GM12873 (cell line): ENCODE data around the gene PDZD8.

Experiments used
- TF ChIP-seq, protein P1 (sequence below): IDR thresholded peaks from 2 replicates; pipeline ENCODE4 v1.5.1; 2012; ENCODE audit warnings: low read depth, mild to moderate bottlenecking, moderate library complexity, low read length, control low read depth; ENCODE audit not compliant: insufficient read depth; ENCODE audit errors: missing control alignments

Gene PDZD8

DNA sequence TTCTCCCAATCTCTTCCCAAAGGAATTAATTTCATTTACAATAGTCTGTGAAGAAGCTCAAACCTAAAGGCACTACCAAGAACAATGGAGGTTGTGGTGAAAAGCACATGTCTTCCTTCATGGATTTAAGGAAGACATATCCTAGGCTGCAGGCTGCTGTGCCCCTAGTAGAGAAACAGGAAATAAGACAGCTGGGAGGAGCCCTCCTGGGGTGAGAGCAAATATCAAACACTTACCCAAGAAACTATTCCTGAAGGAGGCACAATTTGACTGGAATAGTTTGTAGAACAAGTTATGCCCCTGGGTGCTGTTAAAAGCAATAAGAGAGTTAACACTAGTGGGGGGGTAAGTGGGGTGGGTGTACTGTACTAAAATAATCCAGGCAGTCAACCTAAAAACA is 30.1 kb downstream of the PDZD8 start:
- TF ChIP-seq, protein P1, sequence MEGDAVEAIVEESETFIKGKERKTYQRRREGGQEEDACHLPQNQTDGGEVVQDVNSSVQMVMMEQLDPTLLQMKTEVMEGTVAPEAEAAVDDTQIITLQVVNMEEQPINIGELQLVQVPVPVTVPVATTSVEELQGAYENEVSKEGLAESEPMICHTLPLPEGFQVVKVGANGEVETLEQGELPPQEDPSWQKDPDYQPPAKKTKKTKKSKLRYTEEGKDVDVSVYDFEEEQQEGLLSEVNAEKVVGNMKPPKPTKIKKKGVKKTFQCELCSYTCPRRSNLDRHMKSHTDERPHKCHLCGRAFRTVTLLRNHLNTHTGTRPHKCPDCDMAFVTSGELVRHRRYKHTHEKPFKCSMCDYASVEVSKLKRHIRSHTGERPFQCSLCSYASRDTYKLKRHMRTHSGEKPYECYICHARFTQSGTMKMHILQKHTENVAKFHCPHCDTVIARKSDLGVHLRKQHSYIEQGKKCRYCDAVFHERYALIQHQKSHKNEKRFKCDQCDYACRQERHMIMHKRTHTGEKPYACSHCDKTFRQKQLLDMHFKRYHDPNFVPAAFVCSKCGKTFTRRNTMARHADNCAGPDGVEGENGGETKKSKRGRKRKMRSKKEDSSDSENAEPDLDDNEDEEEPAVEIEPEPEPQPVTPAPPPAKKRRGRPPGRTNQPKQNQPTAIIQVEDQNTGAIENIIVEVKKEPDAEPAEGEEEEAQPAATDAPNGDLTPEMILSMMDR, result no peak

DNA sequence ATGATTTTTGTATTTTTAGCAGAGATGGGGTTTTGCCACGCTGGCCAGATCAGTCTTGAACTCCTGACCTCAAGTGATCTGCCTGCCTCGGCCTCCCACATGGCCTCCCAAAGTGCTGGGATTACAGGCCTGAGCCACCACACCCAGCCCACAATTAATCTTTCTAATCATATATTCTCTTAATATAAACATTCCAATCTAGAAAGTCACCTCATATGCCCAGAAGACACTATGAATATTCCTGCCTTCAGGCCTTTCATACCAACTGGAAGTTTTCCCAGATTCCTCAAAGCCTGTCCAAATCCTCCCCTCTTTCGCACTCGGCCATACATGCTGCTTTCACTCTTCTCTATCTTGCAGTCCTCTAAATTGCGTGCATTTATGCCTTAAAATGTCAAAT is 32.6 kb downstream of the PDZD8 start:
- TF ChIP-seq, protein P1, result no peak

DNA sequence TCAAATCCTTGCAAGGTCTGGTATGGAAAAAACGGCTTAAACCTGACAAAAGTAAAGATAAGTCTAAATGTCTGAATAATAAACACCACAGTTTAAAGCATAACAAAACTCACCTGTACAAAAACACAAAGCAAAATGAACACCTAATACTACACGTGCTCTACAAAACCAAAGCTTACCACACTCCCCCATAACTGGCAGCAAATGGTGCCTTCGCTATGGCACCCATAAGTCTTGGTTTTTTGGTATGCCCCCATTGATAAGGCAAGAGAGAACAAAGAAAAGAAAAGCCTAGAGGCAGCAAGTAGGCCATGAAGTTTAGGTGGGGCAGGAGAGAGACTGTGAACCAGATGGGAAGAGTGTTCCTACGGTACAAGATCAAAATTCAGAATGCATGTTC is 34.2 kb downstream of the PDZD8 start:
- TF ChIP-seq, protein P1, result no peak

DNA sequence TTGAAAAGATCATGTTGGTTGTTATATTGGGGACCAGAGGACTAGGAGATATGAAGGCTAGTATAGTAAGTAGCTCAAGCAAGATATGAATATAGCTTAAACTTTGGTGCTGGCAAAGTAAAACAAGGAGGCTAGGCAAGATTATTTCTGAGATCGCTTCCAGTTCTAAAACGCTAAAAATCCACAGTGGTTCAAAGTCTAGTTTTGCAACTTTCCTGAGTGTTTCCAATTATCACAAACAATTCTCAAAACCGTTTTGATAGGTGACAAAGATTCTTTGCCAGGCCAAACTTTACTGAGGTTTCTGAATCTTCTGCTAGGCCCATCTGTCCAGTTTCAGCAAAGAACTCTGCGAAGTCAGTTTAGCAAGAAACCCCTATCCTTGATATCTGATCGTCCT is 35.3 kb downstream of the PDZD8 start:
- TF ChIP-seq, protein P1, result no peak

DNA sequence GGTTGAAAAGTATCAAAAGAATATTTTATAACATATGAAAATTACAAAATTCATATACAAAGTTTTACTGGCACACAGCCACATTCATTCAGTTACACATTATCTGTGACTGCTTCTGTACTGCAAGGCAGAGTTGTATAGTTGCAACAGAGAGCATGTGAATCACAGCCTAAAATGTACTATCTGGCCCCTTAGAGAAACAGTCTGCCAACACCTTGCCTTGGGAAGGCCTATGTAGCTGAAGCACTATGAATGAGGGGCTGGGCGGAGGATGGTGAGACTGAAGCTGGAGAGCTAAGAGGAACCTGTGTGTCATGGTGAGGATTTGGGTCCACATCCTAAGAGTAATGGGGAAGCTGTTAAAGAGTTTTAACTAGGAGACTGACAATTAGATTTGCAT is 35.7 kb downstream of the PDZD8 start:
- TF ChIP-seq, protein P1, result no peak

DNA sequence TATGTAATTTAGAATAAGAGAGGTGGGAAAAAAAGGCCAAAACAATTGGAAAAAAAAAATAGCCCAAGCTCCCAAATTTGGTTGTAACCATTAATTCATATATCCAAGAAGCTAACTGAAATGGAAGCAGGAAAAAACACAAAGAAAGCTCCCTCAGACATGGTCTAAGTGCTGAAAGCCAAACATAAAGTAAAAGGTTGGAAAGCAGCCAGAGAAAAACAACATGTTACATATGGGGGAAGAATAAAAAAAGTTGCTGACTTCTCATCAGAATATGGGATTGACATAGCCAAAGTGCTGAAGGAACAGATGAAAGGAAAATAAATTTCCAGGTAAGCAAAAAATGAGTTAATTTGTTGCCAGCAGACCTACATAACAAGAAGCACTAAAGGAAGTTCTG is 40.3 kb downstream of the PDZD8 start:
- TF ChIP-seq, protein P1, result no peak

DNA sequence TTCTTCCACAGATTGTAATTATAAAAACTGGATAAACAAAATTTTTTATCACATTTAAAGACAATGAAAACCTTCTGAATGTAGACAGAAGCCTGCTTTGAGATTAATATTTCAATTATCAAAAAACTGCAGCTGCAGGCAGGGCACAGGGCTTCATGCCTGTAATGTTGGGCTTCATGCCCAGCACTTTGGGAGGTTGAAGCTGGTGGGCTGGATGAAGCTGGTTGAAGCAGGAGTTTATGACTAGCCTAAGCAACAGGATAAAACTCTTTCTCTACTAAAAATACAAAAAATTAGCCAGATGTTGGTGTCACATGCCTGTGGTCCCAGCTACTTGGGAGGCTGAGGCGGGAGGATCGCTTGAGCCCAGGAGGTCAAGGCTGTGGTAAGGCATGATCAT is 41.2 kb downstream of the PDZD8 start:
- TF ChIP-seq, protein P1, result no peak
